ENCODE measurements around the gene RNF186.
"Not testable (repeated sequence)": the region's sequence is repeated elsewhere in the genome, so short reads cannot be mapped to it uniquely, and the experiment has no call there.

DNA sequence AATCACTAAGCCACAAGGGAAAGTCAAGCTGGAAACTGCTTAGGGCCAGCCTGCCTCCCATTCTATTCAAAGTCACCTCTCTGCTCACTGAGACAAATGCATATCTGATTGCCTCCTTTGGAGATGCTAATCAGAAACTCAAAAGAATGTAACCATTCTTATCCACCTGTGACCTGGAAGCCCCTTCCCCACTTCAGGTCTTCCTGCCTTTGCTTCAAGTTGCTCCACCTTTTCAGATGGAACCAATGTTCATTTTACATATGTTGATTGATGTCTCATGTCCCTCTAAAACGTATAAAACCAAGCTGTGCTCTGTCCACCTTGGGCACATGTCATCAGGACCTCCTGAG is 1.6 kb upstream of the RNF186 start:
- not testable (repeated sequence) for TF ChIP-seq EP300 (conservative IDR thresholded peaks at IDR 0.05; ENCODE audit: poor library complexity, severe bottlenecking); RAD21 (conservative IDR thresholded peaks at IDR 0.05); TAF1 (IDR thresholded peaks at IDR 0.05; ENCODE audit: low read depth); POLR2AphosphoS5 (IDR thresholded peaks at IDR 0.05); MXI1 (conservative IDR thresholded peaks at IDR 0.05; ENCODE audit: poor library complexity, severe bottlenecking)
- TF ChIP-seq, protein P1, sequence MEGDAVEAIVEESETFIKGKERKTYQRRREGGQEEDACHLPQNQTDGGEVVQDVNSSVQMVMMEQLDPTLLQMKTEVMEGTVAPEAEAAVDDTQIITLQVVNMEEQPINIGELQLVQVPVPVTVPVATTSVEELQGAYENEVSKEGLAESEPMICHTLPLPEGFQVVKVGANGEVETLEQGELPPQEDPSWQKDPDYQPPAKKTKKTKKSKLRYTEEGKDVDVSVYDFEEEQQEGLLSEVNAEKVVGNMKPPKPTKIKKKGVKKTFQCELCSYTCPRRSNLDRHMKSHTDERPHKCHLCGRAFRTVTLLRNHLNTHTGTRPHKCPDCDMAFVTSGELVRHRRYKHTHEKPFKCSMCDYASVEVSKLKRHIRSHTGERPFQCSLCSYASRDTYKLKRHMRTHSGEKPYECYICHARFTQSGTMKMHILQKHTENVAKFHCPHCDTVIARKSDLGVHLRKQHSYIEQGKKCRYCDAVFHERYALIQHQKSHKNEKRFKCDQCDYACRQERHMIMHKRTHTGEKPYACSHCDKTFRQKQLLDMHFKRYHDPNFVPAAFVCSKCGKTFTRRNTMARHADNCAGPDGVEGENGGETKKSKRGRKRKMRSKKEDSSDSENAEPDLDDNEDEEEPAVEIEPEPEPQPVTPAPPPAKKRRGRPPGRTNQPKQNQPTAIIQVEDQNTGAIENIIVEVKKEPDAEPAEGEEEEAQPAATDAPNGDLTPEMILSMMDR (IDR thresholded peaks at IDR 0.05; ENCODE audit: poor library complexity, severe bottlenecking): not testable (repeated sequence)

Data from neural cell (in vitro differentiated cells).